ENCODE measurements around the gene TNS1. TPM values are rescaled to one million over a fixed set of nuclear protein-coding genes. Genes with fewer than 3 reads are reported as not detected.

The TNS1 gene
- total RNA-seq, 1 experiment from 2014 or later, result 3.4 TPM

DNA sequence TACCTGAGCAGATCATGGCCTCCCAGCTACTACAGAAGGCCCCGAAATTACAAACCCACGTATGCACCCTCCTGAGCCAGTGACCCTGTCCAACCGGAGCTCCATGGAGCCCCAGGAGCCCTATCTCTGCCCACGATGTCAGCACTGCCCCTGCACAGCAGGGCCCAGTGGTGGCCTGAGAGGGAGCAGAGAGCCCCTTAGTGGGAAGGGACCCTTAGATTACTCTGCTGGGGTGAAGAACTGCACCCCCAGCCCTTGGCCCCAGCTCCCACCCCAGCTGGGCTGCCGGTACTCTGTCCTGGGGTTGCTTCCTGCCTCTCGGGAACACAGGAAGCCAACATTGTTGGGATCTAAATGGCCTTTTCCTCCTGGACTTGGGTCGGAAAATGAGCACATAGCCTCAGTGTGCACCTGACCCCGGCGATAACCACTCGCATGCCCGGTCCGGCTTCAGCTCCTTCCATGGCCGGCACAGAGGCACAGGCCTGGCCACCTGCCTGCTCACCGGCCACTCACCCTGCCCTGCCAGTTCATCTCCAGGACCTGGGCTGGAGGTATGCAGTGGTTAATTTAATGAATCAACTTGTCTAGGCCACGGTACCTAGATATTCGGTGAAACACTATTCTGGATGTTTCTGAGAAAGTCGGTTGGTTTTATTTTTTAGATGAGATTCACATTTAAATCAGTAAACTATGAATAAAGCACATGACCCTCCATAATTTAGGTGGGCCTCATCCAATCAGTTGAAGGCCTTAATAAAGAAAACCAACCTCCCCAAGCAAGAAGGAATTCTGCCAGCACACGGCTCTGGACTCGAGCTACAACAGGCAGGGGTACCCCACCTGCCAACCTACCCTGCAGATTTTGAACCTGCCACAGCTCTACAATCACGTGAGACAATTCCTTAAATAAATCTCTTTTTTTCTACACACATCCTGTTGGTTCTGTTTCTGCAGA is 19.2 kb downstream of the TNS1 start:
- Mint-ChIP-seq H3K4me1 (peaks cover 16 to 24% of the 10 kb centered on the region in 2 experiments), H3K9me3 (no peaks in the 10 kb centered on the region), H3K27ac (no peak overlapping the region), H3K27me3 (ENCODE audit: low read depth) (peaks cover 17% of the 10 kb centered on the region), H3K4me3 (no peak overlapping the region), H3K36me3 (ENCODE audit: insufficient read depth in 1 of 3, low read depth in 3 of 3) (peaks cover 0 to 8% (median 0%) of the 10 kb centered on the region in 3 experiments; a peak in 4 of 7 replicates)
- no peaks in the 10 kb centered on the region for H3K79me1 ChIP-seq (ENCODE audit: insufficient read depth, low read depth, low read length, poor library complexity, severe bottlenecking)
- no peak overlapping the region; the same call in 1 of the 2 replicates for H3K14ac ChIP-seq (ENCODE audit: insufficient read depth, low read length)
- H2BK120ac ChIP-seq (ENCODE audit: low read depth, low read length, poor library complexity, severe bottlenecking), result no peak overlapping the region
- H3K56ac ChIP-seq (ENCODE audit: insufficient read length, low read depth, low read length), result no peak overlapping the region
- TF ChIP-seq, protein P1, sequence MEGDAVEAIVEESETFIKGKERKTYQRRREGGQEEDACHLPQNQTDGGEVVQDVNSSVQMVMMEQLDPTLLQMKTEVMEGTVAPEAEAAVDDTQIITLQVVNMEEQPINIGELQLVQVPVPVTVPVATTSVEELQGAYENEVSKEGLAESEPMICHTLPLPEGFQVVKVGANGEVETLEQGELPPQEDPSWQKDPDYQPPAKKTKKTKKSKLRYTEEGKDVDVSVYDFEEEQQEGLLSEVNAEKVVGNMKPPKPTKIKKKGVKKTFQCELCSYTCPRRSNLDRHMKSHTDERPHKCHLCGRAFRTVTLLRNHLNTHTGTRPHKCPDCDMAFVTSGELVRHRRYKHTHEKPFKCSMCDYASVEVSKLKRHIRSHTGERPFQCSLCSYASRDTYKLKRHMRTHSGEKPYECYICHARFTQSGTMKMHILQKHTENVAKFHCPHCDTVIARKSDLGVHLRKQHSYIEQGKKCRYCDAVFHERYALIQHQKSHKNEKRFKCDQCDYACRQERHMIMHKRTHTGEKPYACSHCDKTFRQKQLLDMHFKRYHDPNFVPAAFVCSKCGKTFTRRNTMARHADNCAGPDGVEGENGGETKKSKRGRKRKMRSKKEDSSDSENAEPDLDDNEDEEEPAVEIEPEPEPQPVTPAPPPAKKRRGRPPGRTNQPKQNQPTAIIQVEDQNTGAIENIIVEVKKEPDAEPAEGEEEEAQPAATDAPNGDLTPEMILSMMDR (conservative IDR thresholded peaks at IDR 0.05), result no peak
- no peaks in the 10 kb centered on the region for H3K79me2 ChIP-seq (ENCODE audit: insufficient read depth, low read length)
- H2BK12ac ChIP-seq (ENCODE audit: insufficient read length, low read depth, low read length), result no peak overlapping the region
- H3K9ac ChIP-seq (ENCODE audit: extremely low read depth, insufficient read length, low read length), result no peak overlapping the region
- no peaks in the 10 kb centered on the region for H4K20me1 ChIP-seq (ENCODE audit: control insufficient read depth, insufficient read depth, insufficient read length)
- no CpG with 5 or more reads among the region's 20 CpGs for WGBS (ENCODE audit: extremely low coverage, insufficient read length, low lambda C conversion rate)
- H4K8ac ChIP-seq (replicated peaks; ENCODE audit: insufficient read length, low read depth, low read length), result no peak overlapping the region
- no peak overlapping the region for H2BK5ac ChIP-seq (ENCODE audit: insufficient read length, low read length)
- no peak overlapping the region for H4K5ac ChIP-seq (ENCODE audit: insufficient read length, low read depth, low read length)
- H3K9me3 ChIP-seq (ENCODE audit: control insufficient read depth, low read depth, low read length), result no peaks in the 10 kb centered on the region
- H3K23ac ChIP-seq (ENCODE audit: insufficient read length, low read depth, low read length), result no peak overlapping the region
- no peak overlapping the region for H3K4ac ChIP-seq (ENCODE audit: low read depth, low read length)
- no peak overlapping the region for H2BK20ac ChIP-seq (ENCODE audit: low read depth, low read length, poor library complexity, severe bottlenecking)
- no peak overlapping the region for H2AK5ac ChIP-seq (ENCODE audit: insufficient read length, low read length)
- H2BK15ac ChIP-seq (ENCODE audit: low read depth, low read length), result no peak overlapping the region
- no peak overlapping the region for H3K18ac ChIP-seq (ENCODE audit: insufficient read length, low read depth, low read length)
- H3K23me2 ChIP-seq (ENCODE audit: insufficient read length, low read depth, low read length, poor library complexity, severe bottlenecking), result peaks cover 10% of the 10 kb centered on the region
- peaks cover 3% of the 10 kb centered on the region; the same call in 1 of the 2 replicates for H3K4me1 ChIP-seq (ENCODE audit: insufficient read depth, low read length)
- no peaks in the 10 kb centered on the region; the same call in 1 of the 2 replicates for H3K27me3 ChIP-seq (ENCODE audit: insufficient read depth, low read length)
- no peak overlapping the region for H3K27ac ChIP-seq (ENCODE audit: insufficient read length, low read depth, low read length)
- no peak overlapping the region for H3T11ph ChIP-seq (ENCODE audit: low read length)
- H4K91ac ChIP-seq (ENCODE audit: insufficient read length, low read depth, low read length), result no peak overlapping the region
- H2AFZ ChIP-seq (ENCODE audit: low read length), result no peak overlapping the region
- H3K4me2 ChIP-seq (ENCODE audit: insufficient read depth, insufficient read length, low read length), result no peak overlapping the region
- DNase-seq, result no peak
